T-helper 17 cell (primary cell): Measurements from ENCODE around the gene STXBP6. TPM values are rescaled to one million over a fixed set of nuclear protein-coding genes. Genes with fewer than 3 reads are reported as not detected.

Experiments used
- ATAC-seq: fragments of 150-1000 bp; cut with Tn5 transposase; 2 replicates; pipeline ENCODE4 v1.10.0; 2021; ENCODE audit warnings: mild to moderate bottlenecking, moderate library complexity
- DNase-seq, 3 donors: peaks; one replicate each; pipeline versions ENCODE4 v3.0.0 to v3.0.0-alpha.2; 2020 to 2021
- H3K9me3 ChIP-seq: one replicate; pipeline ENCODE4 v1.7.0; 2013; ENCODE audit warnings: low read length, mild to moderate bottlenecking; ENCODE audit not compliant: control insufficient read depth, poor library complexity, severe bottlenecking
- H3K27ac Mint-ChIP-seq: one replicate; pipeline ENCODE4 v1.8.0; 2022; ENCODE audit warnings: mild to moderate bottlenecking, moderate library complexity, mixed read lengths
- H3K27me3 Mint-ChIP-seq: one replicate; pipeline ENCODE4 v1.8.0; 2022; ENCODE audit warnings: mixed read lengths
- H3K36me3 Mint-ChIP-seq: one replicate; pipeline ENCODE4 v1.8.0; 2022; ENCODE audit warnings: low read depth, mixed read lengths
- H3K4me1 Mint-ChIP-seq: one replicate; pipeline ENCODE4 v1.8.0; 2022; ENCODE audit warnings: mild to moderate bottlenecking, mixed read lengths
- H3K4me3 Mint-ChIP-seq: one replicate; pipeline ENCODE4 v1.8.0; 2022; ENCODE audit warnings: mild to moderate bottlenecking, moderate library complexity, mixed read lengths
- total RNA-seq, 4 donors: library from RNA in 2 of 4; stranded (reverse) in 2 of 4; gene quantifications; one replicate each; pipeline ENCODE4 v1.2.3 and lab custom pipeline; 2022 to 2026

Gene STXBP6
- total RNA-seq, 2 donors from 2014 or later: not detected

DNA sequence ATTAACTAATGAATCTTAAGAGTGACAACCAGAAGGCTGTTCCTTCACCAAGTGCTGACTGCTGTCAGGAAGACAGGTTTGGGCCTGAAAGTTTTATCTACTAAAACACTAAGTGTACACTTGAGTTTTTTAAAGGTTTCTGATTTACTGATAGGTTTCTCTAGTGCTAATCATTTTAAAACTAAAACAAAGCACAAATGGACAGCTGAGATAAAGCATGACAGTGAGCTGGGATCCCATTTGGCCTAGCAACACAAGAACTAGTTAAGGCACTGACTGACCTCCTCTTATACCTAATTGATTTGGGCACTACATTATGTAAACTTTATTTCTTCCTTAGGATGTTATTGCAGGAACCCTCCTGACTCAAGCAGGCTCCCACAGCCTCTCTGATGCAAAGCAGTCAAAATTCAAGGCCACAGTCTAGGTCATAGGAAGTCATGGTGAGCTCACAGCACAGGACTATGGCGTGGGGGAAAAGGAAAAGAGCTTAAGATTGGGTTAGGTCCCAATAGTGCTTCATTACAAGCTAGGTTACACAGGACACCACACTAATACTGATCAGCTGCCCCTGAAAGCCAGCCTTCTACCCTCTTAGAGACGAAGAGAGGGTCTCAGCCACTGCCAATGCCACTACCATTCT lies 3.5 kb downstream of the STXBP6 start:
- Mint-ChIP-seq H3K27ac (no peak overlapping the region), H3K27me3 (peaks cover 64% of the 10 kb centered on the region), H3K36me3 (peaks cover 2% of the 10 kb centered on the region), H3K4me3 (no peak overlapping the region), H3K4me1 (peaks cover 7% of the 10 kb centered on the region)
- ATAC-seq (no peak), DNase-seq (no peak)
- H3K9me3 ChIP-seq: no peaks in the 10 kb centered on the region

DNA sequence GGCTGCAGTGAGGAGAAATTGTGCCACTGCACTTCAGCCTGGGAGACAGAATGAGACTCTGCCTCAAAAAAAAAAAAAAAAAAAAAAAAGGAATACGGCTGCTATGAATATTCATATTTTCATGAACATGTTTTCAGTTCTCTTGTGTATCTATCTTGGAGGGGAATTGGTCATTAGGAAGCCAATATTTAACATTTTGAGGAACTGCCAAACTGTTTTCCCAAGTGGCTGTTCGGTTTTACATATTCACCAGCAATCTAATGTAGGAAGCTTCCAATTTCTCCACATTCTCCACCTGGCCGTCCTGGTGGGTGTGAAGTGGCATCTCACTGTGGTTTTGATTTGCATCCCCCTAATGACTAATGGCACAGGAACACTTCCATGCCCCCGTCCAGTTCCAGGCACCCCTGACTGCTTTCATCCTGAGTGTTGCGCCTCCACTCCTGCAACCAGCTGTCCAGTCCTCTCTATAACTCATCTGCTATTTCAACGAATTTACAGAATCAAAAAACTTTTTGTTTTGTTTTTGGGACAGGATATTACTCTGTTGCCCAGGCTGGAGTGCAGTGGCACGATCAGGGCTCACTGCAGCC lies 5.7 kb downstream of the STXBP6 start:
- Mint-ChIP-seq H3K36me3 (no peaks in the 10 kb centered on the region), H3K4me3 (no peak overlapping the region), H3K27me3 (peaks cover 47% of the 10 kb centered on the region), H3K27ac (no peak overlapping the region), H3K4me1 (peaks cover 5% of the 10 kb centered on the region)
- DNase-seq (no peak), ATAC-seq (no peak)
- H3K9me3 ChIP-seq: no peaks in the 10 kb centered on the region

DNA sequence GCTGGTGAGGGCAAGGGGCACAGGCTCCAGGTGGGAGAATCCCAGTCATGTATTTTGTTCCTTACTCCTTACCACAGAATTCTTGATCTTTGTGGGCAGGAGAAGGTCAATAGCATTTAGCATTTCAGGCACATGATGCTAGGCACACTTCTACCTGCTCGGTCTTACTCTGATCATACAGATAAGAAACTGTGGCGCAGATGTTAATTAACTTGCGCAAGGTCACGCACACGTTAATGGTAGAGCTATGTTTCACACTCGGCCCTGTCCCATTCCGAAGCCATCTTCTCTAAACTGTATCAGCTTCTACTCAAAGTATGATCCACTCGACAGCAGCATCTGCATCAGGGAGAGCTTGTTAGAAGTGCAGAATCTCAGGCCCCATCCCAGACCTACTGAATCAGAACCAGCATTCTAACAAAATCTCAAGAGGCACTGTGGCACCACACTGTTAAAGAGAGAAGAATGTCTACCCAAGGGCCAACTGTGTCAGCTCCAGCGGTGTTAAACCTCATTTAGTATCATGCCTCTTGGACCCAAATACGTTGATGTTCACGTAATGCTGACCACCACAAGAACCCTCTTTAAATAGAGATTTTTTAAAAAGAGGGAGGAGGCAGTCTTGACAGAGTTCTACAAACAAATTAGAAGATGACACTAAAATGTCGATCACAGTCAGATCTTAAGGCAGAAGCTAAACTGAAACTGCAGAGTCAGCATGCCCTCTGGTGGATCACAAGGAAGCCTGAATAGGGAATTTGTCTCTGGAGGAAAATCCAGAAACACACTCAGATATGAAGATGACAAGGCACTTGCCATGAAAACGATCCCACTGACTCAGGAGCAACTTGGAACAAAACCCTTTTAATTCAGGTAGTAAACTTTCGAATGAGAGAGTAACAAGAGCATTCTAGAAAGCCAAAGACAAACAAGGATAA lies 7.3 kb downstream of the STXBP6 start:
- ATAC-seq: no peak
- Mint-ChIP-seq H3K4me3 (no peak overlapping the region), H3K27me3 (peaks cover 31% of the 10 kb centered on the region), H3K27ac (no peak overlapping the region), H3K36me3 (no peaks in the 10 kb centered on the region), H3K4me1 (no peaks in the 10 kb centered on the region)
- no peak for DNase-seq
- H3K9me3 ChIP-seq: no peaks in the 10 kb centered on the region

DNA sequence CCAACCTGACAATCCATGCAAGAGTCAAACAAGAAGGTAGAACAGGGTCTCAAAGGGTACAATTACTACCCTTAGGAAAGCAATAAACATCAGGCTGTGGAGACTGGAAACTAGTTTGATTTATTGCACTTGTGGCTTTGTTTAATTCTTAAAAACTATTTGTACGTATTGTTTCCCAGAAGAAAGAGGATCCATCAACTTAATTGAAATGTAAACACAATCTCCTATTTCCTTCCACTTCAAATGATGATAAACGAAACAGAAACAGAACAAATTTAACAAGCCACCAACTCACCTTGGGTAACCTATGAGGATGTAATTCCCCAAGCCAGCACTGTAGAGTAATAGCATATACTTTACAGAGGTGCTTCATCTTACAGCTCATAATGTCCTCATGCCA lies 8.0 kb downstream of the STXBP6 start:
- Mint-ChIP-seq H3K27ac (no peak overlapping the region), H3K27me3 (peaks cover 28% of the 10 kb centered on the region), H3K4me1 (no peaks in the 10 kb centered on the region), H3K4me3 (no peak overlapping the region), H3K36me3 (no peaks in the 10 kb centered on the region)
- ATAC-seq: no peak
- no peaks in the 10 kb centered on the region for H3K9me3 ChIP-seq
- no peak for DNase-seq

DNA sequence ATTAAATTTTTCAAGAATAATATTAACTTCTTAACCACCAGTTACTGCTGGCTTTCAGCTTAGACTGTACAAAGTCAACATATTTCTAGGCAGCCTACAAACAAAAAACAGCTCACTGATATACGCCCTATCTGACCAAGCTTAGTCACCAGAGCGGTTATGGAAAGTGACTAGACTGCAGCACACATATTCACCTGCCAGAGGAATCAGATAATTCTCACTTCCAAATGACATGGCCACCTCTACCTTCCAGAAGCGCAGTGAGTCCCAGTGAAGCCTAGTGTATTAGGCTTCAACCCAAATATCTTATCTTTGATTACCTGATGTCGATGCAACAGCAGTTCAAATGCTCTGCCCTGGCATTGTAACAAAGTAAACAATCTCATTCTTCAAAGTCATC lies 8.5 kb downstream of the STXBP6 start:
- DNase-seq (no peak), ATAC-seq (no peak)
- Mint-ChIP-seq H3K27ac (no peak overlapping the region), H3K27me3 (peaks cover 24% of the 10 kb centered on the region), H3K4me3 (no peak overlapping the region), H3K4me1 (no peaks in the 10 kb centered on the region), H3K36me3 (no peaks in the 10 kb centered on the region)
- no peaks in the 10 kb centered on the region for H3K9me3 ChIP-seq

DNA sequence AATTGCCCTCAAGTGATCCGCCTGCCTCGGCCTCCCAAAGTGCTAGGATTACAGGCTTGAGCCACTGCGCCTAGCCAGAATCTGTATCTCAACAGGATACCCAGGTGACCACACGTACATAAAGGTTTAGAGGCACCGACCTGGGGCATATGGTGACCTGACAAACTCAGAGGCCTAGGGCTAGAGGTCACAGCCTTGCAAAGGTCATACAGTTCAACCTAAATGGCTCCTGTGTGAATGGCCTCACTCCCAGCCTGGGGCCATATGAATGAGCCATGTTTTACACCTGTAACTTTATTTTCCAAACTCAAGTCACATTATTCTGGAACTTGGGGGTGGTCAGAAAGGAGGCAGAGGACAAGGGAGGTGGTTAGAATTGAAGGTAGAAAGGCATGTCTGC lies 10.0 kb downstream of the STXBP6 start:
- Mint-ChIP-seq H3K27me3 (peaks cover 14% of the 10 kb centered on the region), H3K4me1 (no peaks in the 10 kb centered on the region), H3K4me3 (no peak overlapping the region), H3K36me3 (no peaks in the 10 kb centered on the region), H3K27ac (no peak overlapping the region)
- ATAC-seq: no peak
- H3K9me3 ChIP-seq: no peaks in the 10 kb centered on the region
- no peak for DNase-seq

DNA sequence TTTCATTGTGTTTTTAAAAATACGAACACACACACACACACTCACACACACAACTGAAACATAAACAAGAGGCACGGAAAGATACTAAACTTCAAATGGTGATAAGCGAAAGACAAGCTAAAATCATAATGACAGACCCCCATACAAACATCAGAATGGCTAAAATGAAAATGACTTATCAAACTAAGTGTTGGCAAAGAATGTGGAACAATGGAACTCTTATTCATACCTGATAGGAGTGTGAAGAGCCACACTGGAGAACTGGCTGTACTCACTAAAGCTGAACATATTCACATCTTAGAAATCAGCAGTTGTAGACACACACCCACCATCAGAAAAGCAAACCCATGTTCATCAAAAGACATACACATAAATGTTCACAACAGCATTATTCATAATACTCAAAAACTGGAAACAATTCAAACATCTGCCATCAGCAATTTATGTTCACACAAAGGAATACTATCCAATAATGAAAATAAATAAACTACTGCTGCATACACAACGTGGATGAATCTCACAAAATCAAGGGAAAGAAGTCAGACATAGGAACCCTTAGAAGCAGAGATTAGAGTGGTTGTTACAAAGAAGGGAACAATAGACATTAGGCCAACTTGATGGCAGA lies 11.8 kb downstream of the STXBP6 start:
- DNase-seq (no peak), ATAC-seq (no peak)
- H3K9me3 ChIP-seq: no peaks in the 10 kb centered on the region
- Mint-ChIP-seq H3K27me3 (no peaks in the 10 kb centered on the region), H3K27ac (no peak overlapping the region), H3K4me1 (no peaks in the 10 kb centered on the region), H3K36me3 (no peaks in the 10 kb centered on the region), H3K4me3 (no peak overlapping the region)

DNA sequence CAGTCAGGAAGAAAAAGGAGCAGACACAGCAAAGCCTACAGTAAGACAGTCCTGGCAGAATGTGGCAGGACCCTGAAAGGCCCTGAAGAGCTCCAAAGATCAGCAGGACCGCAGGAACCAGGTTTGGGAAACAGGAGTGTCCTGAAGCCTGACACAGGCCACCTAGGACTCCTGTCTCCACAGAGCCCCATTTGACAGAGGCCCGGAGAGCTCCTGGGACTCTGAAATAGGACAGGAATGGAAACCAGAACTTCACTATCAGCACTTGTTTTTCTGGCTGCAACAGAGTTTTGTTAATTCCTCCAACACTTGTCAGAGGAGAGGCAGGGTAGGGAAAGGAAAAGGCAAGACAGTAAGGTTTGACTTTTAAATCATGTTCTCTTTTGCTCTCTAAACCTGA lies 12.9 kb downstream of the STXBP6 start:
- no peak for ATAC-seq
- H3K36me3 Mint-ChIP-seq: no peaks in the 10 kb centered on the region
- no peak overlapping the region for H3K4me3 Mint-ChIP-seq
- H3K4me1 Mint-ChIP-seq: no peaks in the 10 kb centered on the region
- H3K27ac Mint-ChIP-seq: no peak overlapping the region
- DNase-seq: no peak
- no peaks in the 10 kb centered on the region for H3K27me3 Mint-ChIP-seq
- H3K9me3 ChIP-seq: no peaks in the 10 kb centered on the region

DNA sequence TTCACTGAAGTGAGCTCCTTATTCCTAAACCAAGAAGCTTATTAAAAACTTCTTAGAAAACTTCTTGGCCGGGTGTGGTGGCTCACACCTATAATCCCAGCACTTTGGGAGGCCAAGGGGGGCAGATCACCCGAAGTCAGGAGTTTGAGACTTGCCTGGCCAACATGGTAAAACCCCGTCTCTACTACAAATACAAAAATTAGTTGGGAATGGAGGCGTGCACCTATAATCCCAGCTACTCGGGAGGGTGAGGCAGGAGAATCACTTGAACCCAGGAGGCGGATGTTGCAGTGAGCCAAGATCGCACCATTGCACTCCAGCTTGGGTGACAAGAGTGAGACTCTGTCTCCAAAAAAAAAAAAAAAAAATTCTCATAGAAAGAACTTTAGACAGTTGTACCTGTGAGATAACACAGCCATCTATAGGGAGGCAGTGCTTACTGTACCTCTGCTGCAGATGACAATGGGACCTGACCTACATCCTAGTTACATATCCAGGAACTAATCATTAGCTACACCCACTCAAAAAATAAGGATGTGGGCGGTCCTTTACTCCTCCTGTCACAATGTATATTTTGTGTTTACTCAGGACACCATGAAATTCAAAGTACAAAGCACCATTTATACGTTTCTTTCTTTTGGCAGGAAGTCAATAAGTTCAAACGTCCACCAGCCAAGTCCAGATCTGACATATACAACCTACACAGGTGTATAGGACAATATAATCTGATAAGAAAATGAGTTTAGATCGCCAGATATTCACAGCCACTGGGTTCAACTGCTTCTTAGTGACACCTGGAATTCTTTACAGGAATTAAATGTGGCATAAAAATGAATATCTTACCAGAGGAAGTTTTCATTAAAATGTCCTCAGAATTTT lies 14.9 kb downstream of the STXBP6 start:
- Mint-ChIP-seq H3K36me3 (no peaks in the 10 kb centered on the region), H3K4me1 (no peaks in the 10 kb centered on the region), H3K27me3 (no peaks in the 10 kb centered on the region), H3K4me3 (no peak overlapping the region), H3K27ac (no peak overlapping the region)
- DNase-seq (no peak), ATAC-seq (no peak)
- H3K9me3 ChIP-seq: no peaks in the 10 kb centered on the region

DNA sequence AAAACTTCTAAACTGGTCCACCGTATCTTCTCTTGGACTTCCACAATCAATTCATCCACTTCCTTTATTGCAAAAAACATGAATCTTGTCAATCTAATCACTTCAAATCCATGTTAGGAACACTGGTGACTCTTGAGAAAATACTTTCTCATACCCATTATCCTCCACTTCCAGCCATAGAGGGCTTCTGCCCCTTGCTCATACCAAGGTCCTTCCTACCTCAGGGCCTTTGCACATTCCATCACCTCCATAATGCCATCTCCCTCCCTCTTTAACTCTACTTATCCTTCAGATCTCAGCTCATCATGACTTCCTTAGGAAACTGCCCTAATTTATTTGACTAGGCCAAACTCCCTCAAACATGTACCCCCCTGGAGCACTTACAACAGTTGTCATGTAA lies 16.6 kb downstream of the STXBP6 start:
- Mint-ChIP-seq H3K36me3 (no peaks in the 10 kb centered on the region), H3K4me3 (no peak overlapping the region), H3K4me1 (no peaks in the 10 kb centered on the region), H3K27ac (no peak overlapping the region), H3K27me3 (peaks cover 5% of the 10 kb centered on the region)
- ATAC-seq (no peak), DNase-seq (no peak)
- H3K9me3 ChIP-seq: no peaks in the 10 kb centered on the region

DNA sequence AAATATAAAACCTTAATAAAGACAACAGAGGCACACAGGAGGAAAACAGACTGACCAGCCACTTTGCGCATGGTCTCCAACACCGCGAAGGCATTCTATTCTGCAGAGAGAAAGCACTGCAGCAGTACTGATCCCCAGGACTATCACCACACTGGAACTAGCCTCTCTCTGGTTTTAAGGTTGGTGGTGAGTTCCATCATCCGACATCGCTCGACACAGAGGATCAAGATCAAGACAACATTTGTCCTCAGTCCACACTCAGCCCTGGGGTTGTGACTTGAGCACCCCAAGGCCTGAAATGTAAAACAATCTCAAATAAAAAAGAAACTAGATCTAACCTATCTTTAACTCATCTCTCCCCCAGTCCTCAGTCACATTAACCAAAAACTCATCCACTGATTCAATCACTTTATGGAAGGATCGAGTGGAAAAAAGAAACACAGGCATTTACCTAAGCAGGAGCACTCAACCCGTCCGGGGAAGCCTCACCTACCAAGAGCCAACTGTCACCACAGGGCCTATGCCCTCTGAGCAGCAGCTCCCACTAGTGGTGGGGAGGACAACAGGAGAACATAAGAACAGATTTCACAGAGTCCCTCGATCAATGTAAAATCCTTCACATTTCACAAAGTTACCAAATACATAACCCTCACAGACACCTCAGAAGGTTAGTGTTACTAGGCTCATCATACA lies 17.7 kb downstream of the STXBP6 start:
- no peaks in the 10 kb centered on the region for H3K4me1 Mint-ChIP-seq
- H3K27me3 Mint-ChIP-seq: peaks cover 10% of the 10 kb centered on the region
- no peaks in the 10 kb centered on the region for H3K36me3 Mint-ChIP-seq
- no peaks in the 10 kb centered on the region for H3K9me3 ChIP-seq
- DNase-seq (no peak), ATAC-seq (no peak)
- H3K27ac Mint-ChIP-seq: no peak overlapping the region
- H3K4me3 Mint-ChIP-seq: no peak overlapping the region

DNA sequence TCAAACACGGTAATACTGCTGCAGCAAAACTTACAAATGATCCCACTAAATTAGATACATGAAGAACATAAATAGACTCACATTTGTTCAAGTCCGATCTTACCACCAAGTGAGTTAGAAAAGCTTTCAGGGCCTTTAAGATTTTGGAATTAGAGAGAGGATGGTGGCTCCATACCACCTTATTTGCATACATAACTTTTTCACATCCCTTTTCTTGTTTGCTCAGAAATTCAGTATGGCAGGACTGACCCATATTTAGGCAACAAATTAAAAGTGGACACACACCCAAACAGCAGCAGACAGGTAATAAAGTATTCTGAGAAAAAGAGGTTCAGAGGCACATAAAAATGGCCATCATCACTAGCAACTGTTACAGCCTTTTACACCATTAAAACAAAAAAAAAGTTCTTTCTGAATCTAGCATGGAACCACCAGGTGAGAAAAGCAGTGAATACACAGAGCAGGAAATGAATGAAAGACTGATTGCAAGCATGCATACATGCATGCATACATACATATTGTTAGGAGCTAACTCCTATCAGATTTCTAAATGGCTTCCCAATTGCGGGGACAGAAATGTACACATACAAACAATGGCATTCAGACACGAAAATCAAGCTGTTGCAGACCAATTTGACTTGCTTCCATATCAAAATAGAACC lies 23.3 kb downstream of the STXBP6 start:
- no peak overlapping the region for H3K27ac Mint-ChIP-seq
- no peak overlapping the region for H3K4me3 Mint-ChIP-seq
- no peak for DNase-seq
- no peaks in the 10 kb centered on the region for H3K4me1 Mint-ChIP-seq
- H3K27me3 Mint-ChIP-seq: peaks cover 19% of the 10 kb centered on the region
- H3K9me3 ChIP-seq: no peaks in the 10 kb centered on the region
- no peak for ATAC-seq
- no peaks in the 10 kb centered on the region for H3K36me3 Mint-ChIP-seq
